Measurements from ENCODE around the gene CNOT3. TPM values are rescaled to one million over a fixed set of nuclear protein-coding genes. Genes with fewer than 3 reads are reported as not detected.
"Not testable (repeated sequence)": the region's sequence is repeated elsewhere in the genome, so short reads cannot be mapped to it uniquely, and the experiment has no call there.

CNOT3 gene
- total RNA-seq, 4 donors from 2014 or later: 5.1 to 14.0 (median 10.2) TPM

- TF ChIP-seq, protein P1, sequence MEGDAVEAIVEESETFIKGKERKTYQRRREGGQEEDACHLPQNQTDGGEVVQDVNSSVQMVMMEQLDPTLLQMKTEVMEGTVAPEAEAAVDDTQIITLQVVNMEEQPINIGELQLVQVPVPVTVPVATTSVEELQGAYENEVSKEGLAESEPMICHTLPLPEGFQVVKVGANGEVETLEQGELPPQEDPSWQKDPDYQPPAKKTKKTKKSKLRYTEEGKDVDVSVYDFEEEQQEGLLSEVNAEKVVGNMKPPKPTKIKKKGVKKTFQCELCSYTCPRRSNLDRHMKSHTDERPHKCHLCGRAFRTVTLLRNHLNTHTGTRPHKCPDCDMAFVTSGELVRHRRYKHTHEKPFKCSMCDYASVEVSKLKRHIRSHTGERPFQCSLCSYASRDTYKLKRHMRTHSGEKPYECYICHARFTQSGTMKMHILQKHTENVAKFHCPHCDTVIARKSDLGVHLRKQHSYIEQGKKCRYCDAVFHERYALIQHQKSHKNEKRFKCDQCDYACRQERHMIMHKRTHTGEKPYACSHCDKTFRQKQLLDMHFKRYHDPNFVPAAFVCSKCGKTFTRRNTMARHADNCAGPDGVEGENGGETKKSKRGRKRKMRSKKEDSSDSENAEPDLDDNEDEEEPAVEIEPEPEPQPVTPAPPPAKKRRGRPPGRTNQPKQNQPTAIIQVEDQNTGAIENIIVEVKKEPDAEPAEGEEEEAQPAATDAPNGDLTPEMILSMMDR (IDR thresholded peaks at IDR 0.05 in 4 of 5, conservative IDR thresholded peaks at IDR 0.05 in 1 of 5): no peak
- TF ChIP-seq POLR2A (IDR thresholded peaks at IDR 0.05): no peak
- no peak overlapping the region for H3K27ac ChIP-seq
- H3K36me3 ChIP-seq: no peaks in the 10 kb centered on the region
- H3K27me3 ChIP-seq: peaks cover 15 to 34% (median 27%) of the 10 kb centered on the region in 3 donors
- no peak overlapping the region for H3K4me3 ChIP-seq
- ATAC-seq: no peak
- intact Hi-C loops (cut with DNase I; ENCODE audit: low total_unique reads) (loop anchor here (5.0 to 10.0 kb wide), 2 partner anchors 223 to 296 kb away; partner anchors contain the start of gene LENG9), in situ Hi-C loops (cut with MboI; ENCODE audit: low sequenced_read_pairs in 4 of 4) (loop anchor here in 2 of 4 donors (5.0 kb wide), 1 partner anchor 63 kb away; no protein-coding TSS in a partner anchor)
- H3K9me3 ChIP-seq: no peaks in the 10 kb centered on the region
- H3K4me1 ChIP-seq: peaks cover 0 to 7% of the 10 kb centered on the region in 2 donors
- no peak for DNase-seq
These were observed 31.7 kb downstream of the CNOT3 start for GRCh38 chr19:54169149-54169740.

DNA sequence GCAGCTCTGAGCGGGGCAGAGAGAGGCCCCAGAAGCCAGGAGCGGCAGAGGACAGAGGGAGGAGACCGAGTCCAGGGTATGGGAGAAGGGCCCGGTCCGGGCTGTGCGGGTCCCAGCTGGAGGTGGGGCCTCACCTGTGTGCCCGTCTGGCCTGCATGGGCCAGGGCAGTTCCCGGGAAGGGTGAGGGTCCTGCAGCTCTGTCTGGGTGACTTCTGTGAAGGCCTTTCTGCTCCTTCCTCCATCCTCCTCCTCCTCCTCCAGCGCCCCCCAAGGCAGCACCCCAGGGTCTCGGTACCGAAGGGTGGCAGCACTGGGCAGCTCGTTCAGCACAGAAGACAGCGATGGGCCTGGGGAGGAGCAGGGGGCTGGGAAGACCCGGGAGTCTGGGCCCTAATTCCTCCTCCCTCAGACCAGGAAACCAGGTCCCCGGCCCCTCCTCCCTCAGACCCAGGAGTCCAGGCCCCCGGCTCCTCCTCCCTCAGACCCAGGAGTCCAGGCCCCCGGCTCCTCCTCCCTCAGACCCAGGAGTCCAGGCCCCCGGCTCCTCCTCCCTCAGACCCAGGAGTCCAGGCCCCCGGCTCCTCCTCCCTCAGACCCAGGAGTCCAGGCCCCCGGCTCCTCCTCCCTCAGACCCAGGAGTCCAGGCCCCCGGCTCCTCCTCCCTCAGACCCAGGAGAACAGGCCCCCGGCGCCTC, 34.3 kb downstream of the CNOT3 start:
- H3K27me3 ChIP-seq: peaks cover 4 to 18% (median 11%) of the 10 kb centered on the region in 3 donors
- in situ Hi-C loops (cut with MboI; ENCODE audit: low sequenced_read_pairs in 4 of 4); H3K36me3 ChIP-seq; H3K4me1 ChIP-seq; intact Hi-C loops (cut with DNase I; ENCODE audit: low total_unique reads); H3K4me3 ChIP-seq; DNase-seq; ATAC-seq; H3K9me3 ChIP-seq: not testable (repeated sequence)
- peak overlapping the region in 3 of 4 donors; percentile 33 to 69 (median 62) for H3K27ac ChIP-seq

- Histone ChIP-seq H3K4me1 (peaks cover 0 to 4% of the 10 kb centered on the region in 2 donors), H3K9me3 (no peaks in the 10 kb centered on the region), H3K27me3 (peaks cover 4 to 18% (median 11%) of the 10 kb centered on the region in 3 donors), H3K4me3 (peak within 1 kb of the TSS in 2 of 4 donors; percentile 17 to 22), H3K36me3 (no peaks in the 10 kb centered on the region), H3K27ac (peak within 1 kb of the TSS; percentile 37 to 69 (median 54))
- ATAC-seq (peak; percentile 48 to 61), DNase-seq (no peak)
- TF ChIP-seq, protein P1 (IDR thresholded peaks at IDR 0.05 in 4 of 5, conservative IDR thresholded peaks at IDR 0.05 in 1 of 5): no peak
- TF ChIP-seq POLR2A (IDR thresholded peaks at IDR 0.05): no peak
- intact Hi-C loops (cut with DNase I; ENCODE audit: low total_unique reads) (no loop called here), in situ Hi-C loops (cut with MboI; ENCODE audit: low sequenced_read_pairs in 4 of 4) (no loop called here)
These were observed 35.2 kb downstream of the CNOT3 start, which contains the start of gene TMC4 for GRCh38 chr19:54172471-54173358. TMC4 (minus strand) TSS chr19:54173160; CDS start chr19:54173117, 43 bp downstream.

DNA sequence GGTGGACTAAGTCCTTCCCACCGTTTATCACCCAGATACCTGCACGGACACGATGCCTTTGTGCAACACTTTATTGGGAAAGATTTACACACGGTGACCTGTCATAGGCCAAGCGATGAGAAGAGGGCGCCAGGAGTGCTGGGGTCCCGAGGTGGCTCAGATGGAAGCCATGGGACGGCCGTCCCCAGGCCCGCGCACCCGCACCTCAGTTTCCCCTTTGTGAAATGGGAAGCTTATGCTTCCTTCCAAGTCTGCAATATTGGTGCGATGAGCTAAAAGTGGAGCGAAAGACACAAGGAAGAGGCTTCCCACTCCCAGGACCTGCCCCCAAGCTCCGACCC, 35.8 kb downstream of the CNOT3 start:
- peak overlapping the region in 1 of 4 donors; percentile 62 for H3K27ac ChIP-seq
- H3K9me3 ChIP-seq: no peaks in the 10 kb centered on the region
- H3K36me3 ChIP-seq: no peaks in the 10 kb centered on the region
- in situ Hi-C loops (cut with MboI; ENCODE audit: low sequenced_read_pairs in 4 of 4) (no loop called here), intact Hi-C loops (cut with DNase I; ENCODE audit: low total_unique reads) (no loop called here)
- H3K4me1 ChIP-seq: peaks cover 0 to 2% of the 10 kb centered on the region in 2 donors
- H3K4me3 ChIP-seq: no peak overlapping the region
- TF ChIP-seq, protein P1 (IDR thresholded peaks at IDR 0.05 in 4 of 5, conservative IDR thresholded peaks at IDR 0.05 in 1 of 5): no peak
- no peak for TF ChIP-seq POLR2A (IDR thresholded peaks at IDR 0.05)
- ATAC-seq: no peak
- H3K27me3 ChIP-seq: peaks cover 4 to 18% (median 11%) of the 10 kb centered on the region in 3 donors
- no peak for DNase-seq
